Ovary (tissue), 3 donors: ENCODE data around the gene TRAF2.

Experiments
- CTCF ChIP-seq, 3 donors: fragments of 450-650 bp in 2 of 3; fragments of 200-600 bp in 1 of 3; IDR thresholded peaks; one replicate each; pipeline versions ENCODE4 v1.5.1 to v1.8.0; 2016 to 2022; ENCODE audit warnings: antibody characterized with exemption in 3 of 3, mild to moderate bottlenecking in 1 of 3
- EP300 ChIP-seq: sonication (generic); formaldehyde crosslinking; IDR thresholded peaks from one replicate; pipeline ENCODE4 v1.6.1; 2017; ENCODE audit warnings: antibody characterized with exemption
- POLR2A ChIP-seq: fragments of 450-650 bp; IDR thresholded peaks from one replicate; pipeline ENCODE4 v1.6.1; 2017; ENCODE audit warnings: antibody characterized with exemption, mild to moderate bottlenecking, moderate library complexity
- donor health status: DM: no; HTN: no; CAD: no.

- TF ChIP-seq CTCF (IDR thresholded peaks at IDR 0.05) = no peak
- TF ChIP-seq POLR2A = no peak
- no peak for TF ChIP-seq EP300
These were observed 4.6 kb upstream of the TRAF2 start for GRCh38 chr9:136881691-136882108.
